GM18508 (cell line): ENCODE data around the gene SYCE3.
"Not testable (repeated sequence)": the region's sequence is repeated elsewhere in the genome, so short reads cannot be mapped to it uniquely, and the experiment has no call there.

Experiments used
- ATAC-seq: cut with Tn5 transposase; IDR thresholded peaks from one replicate; pipeline ENCODE4 v1.9.1; 2021; ENCODE audit warnings: moderate number of reproducible peaks; ENCODE audit not compliant: insufficient read depth, unreplicated experiment

SYCE3 gene

GRCh38 chr22:50562523-50563412 lies at the start of gene SYCE3:
Gene SYCE3 (minus strand): TSS chr22:50562919. CDS start chr22:50556405, 6,514 bp downstream.
- peak; percentile 58 for ATAC-seq

DNA sequence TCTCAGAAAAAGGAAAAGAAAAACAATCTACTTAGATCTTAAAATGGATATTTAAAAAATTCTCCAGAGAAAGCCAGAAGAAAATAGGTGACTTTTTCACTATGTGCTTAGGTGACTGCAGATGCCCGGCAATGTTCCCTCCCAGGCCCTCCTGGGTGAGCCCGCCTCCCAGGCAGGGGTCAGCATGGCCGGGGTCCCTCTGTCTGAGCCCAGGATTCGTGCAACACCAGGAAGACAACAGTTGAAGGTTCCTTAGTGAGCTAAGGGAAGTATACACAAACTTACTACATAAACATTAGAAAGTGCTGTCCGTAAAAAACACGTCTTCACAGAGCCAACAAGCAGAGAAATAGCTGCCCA lies 49.4 kb upstream of the SYCE3 start:
- no peak for ATAC-seq

DNA sequence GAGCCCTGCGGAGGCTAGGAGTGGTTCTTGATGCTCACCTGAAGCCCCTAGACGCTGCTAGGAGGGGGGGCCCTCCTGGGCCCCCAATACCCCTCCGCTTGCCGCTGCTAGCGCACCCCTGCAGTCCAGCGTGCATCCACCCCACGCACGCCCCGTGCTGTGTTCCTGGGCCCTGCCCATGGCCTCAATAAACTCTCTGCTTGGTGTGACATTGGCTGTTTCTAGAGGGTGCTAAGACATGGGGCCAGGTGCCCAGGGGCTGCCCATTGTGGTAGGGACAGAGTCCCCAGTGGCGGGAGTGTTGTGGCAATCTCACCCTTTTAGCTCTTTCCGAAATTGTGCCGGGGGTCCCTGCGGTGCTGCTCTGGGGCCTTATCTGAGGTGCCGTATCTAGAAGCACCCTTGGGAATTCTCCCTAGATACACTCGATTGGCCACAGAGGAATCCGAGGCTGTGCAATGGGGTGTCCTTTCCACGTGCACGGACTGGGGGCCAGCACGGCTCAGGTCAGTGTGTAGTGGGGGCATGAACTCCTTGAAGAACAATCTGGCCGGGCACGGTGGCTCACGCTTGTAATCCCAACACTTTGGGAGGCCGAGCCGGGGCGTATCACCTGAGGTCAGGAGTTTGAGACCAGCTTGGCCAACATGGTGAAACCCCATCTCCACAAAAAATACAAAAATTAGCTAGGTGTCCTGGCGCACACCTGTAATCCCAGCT lies 48.8 kb upstream of the SYCE3 start:
- ATAC-seq, result no peak

DNA sequence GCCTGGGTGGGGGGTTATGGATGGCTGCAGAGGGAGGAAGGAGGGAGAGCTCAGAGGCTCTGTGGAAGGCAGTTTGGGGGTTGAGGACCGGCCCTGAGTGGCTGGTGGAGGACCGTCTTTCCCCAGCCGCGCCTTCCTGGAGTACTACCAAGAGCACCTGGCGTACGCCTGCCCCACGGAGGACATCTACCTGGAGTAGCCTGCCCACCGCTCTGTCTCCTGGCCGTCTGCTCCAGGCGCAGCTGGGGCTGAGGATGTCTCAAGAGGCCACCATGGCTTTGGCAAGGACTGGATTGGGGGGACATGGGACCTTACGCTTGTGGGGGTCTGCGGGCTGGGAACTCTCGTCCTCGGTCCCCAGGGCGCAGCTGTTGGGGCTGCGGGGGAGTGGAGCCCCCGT lies 47.9 kb upstream of the SYCE3 start:
- ATAC-seq, result no peak

DNA sequence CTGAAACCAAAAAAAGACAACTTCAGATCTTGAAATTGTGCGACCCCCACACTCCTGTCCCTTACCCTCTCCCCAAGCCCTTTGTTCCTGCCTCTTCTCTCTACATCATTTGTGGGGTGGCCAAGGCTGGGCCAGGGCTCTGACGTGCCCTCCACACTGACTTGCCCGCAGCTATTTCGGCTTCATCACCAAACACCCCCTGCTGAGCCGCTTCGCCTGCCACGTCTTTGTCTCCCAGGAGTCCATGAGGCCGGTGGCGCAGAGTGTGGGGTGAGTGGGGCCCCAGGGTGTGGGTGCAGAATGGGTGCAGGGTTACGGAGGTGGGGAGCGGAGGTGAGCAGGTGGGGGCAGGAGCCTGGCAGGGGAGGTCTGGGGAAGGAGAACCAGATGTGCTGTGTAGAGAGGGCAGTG lies 47.3 kb upstream of the SYCE3 start:
- ATAC-seq, result no peak

GRCh38 chr22:50609599-50609998 lies 46.9 kb upstream of the SYCE3 start:
- no peak for ATAC-seq

GRCh38 chr22:50608996-50609395 lies 46.3 kb upstream of the SYCE3 start:
- no peak for ATAC-seq

DNA sequence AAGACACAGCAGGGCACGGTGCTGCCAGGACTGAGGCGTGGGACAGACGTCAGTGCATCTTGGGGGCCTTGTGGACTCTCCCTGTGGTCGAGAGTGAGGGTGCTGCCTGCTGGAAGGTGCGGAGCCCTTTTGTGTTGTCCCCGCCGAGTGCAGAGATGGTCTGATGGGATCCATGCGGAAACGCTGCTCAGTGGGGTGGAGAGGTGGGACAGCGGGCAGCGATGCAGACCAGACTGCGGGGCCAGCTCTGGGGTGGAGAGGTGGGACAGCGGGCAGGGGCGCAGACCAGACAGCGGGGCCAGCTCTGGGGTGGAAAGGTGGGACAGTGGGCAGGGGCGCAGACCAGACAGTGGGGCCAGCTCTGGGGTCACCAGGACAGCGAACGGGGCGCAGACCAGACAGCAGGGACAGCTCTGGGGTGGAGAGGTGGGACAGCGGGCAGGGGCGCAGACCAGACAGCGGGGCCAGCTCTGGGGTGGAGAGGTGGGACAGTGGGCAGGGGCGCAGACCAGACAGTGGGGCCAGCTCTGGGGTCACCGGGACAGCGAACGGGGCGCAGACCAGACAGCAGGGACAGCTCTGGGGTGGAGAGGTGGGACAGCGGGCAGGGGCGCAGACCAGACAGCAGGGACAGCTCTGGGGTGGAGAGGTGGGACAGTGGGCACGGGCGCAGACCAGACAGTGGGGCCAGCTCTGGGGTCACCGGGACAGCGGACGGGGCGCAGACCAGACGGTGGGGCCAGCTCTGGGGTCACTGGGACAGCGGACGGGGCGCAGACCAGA lies 45.5 kb upstream of the SYCE3 start:
- ATAC-seq, result not testable (repeated sequence)

DNA sequence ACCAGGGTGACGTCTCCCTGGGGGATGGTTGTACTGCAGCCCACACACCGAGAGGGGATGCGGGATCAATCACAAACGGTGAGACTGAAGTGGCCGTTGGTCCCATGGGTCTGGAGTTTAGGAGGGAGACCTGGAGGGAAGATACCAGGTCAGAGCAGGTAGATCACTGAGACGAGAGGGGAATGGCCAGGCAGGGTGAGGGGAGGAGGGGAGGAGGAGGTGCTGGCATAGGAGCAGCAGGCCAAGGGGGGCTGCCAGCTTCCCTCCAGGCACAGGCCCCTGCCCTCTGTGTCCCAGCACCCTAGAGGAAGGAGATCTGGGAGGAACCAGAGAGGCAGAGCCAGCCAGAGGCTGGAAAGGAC lies 44.9 kb upstream of the SYCE3 start:
- ATAC-seq, result no peak

DNA sequence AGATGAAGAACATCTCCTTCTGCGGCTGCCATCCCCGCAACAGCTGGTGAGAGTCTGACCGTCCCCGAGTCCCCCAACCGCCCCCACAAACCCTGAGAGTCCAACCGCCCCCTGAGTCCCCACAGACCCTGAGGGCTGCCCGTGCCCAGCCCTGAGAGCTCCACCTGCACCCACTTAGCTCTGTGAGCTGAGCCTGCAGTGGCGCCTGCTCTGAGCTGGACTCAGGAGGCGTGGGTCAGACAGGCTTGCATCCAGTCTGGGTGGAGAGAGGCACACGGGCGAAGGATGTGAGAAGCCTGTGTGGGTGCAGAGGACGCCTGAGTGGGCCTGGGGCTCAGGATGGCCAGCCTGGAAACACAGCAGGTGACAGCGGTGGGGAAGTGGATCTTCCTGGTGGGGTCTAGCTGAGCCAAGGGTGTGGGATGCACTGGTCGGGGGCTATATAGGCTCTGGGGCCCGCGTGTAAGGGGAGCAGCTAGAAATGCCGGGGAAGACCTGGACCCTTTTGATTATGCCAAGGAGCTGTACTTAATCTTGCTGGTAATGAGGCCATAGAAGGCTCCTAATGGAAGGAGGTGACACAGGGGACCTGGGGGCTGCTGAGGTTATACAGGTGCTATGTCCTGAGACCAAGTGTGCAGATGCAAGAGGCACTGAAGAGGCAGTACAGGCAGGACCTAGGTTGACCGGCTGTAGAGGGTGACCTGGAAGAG lies 44.4 kb upstream of the SYCE3 start:
- ATAC-seq, result no peak

DNA sequence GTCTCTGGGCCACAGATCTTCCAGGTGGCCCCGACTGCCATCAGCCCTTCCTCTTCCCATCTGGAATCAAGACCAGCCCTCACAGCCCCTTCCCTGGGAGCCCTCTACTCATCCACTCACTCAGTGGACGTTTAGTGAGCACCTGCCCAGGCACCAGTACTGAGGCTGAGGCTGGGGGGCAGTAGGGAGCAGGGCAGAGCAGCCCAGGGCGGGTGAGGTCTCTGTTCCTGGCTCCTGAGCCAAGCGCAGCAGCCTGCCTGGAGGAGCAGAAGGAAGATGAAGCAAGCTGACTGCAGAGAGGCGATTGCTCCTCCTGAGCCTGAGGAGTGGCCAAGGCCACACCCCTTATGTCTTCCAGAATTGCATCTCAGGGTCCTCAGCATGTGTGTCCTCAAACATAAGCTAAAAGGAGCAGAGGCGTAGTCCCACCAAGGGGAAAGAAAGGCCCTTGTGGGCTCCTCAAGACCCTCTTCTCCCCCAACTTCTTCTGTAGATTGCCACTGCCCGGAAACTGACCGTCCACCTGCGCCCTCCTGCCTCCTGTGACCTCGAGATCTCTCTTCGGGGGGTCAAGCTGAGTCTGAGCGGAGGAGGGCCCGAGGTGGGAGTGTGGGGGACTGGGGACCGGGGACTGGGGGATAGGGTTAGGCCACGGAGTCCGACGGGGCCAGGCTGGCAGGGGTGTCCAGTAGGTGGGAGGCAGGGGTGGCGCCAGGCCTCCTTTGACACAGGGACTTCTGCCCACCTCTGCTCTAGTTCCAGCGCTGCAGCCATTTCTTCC lies 43.6 kb upstream of the SYCE3 start:
- no peak for ATAC-seq

DNA sequence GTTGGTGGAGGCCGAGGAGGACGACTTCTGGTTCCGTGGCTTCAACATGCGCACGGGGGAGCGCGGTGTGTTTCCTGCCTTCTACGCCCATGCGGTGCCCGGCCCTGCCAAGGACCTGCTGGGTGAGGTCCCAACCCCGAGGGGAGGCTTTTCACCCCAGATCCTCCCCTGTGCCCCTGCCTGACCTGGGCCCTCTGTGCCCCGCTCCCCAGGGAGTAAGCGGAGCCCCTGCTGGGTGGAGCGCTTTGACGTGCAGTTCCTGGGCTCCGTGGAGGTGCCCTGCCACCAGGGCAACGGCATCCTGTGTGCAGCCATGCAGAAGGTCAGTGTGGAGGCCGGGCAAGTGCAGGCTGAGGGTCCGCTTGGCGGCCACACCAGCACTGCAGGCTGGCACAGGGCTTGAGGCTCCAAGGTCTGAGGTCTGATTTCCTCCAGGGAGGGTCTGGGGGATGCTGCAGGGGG lies 42.9 kb upstream of the SYCE3 start:
- no peak for ATAC-seq

DNA sequence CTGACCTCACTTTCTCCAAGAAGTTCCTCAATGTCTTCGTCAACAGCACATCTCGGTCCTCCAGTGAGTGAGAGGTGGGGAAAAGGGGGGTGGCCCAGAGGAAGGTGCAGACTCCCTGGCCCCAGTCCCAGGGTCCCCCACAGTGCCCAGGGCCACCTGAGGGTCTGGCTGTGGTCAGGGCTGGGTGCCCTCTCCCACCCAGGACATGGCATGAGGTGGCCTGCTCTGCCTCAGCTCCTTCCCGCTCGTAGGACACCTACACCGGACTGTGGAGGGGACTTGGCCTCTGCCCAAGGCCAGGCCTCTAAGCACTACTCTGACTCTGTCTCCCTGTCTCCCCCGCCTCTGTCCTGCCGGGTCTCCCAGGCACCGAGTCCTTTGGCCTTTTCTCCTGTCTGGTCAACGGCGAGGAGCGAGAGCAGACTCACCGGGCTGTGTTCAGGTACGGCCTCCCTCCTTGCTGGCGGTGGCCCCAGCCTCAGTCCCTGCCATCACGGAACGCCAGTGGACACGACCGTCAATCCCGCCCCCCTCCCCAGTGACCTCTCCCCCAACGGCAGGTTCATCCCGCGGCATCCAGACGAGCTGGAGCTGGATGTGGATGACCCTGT lies 42.4 kb upstream of the SYCE3 start:
- no peak for ATAC-seq

GRCh38 chr22:50604256-50605001 lies 41.7 kb upstream of the SYCE3 start:
- ATAC-seq, result no peak

GRCh38 chr22:50603511-50604255 lies 41.0 kb upstream of the SYCE3 start:
- ATAC-seq, result no peak

DNA sequence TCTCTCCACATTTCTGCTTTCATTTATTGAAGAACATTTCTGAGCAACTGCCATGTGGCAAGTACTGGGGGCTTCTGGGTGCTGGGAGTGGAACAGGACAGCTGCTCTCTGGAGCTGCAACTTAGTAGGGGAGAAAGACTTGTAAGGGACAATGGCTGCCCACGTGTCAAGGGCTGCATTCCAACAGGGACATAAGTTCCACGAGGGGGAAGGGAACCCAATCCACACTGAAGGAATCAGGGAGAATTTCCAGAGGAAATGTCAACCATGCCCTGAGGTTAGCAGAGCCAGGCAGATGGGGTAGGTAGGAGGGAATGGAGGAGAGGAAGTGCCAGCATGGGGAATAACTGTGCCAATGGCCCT lies 39.6 kb upstream of the SYCE3 start:
- ATAC-seq, result no peak

GRCh38 chr22:50601669-50602337 lies 39.1 kb upstream of the SYCE3 start:
- ATAC-seq, result no peak
